Keratinocyte (primary cell): ENCODE measurements around the gene INTS1. TPM values are rescaled to one million over a fixed set of nuclear protein-coding genes. Genes with fewer than 3 reads are reported as not detected.

Source experiments
- DNase-seq: peaks from one replicate; pipeline ENCODE4 v3.0.0-alpha.2; 2011; ENCODE audit warnings: low read depth, missing footprints, low spot score
- FAIRE-seq: peaks from 2 replicates; lab custom pipeline; 2011; peaks lifted over from hg19 to GRCh38; lab: Jason Lieb, UNC
- H2AFZ ChIP-seq: 2 replicates; pipeline ENCODE4 v1.6.0; 2012; ENCODE audit warnings: low read length, control low read depth, inconsistent platforms; ENCODE audit not compliant: control insufficient read depth
- H3K27ac ChIP-seq: 2 replicates; pipeline ENCODE4 v1.5.1; 2011; ENCODE audit warnings: low read length; ENCODE audit not compliant: control insufficient read depth, insufficient read depth
- H3K27me3 ChIP-seq: 3 replicates; pipeline ENCODE4 v1.6.0; 2011; ENCODE audit warnings: low read length; ENCODE audit not compliant: control insufficient read depth, insufficient read depth; ENCODE audit errors: extremely low read depth
- H3K36me3 ChIP-seq, 2 experiments: 2 replicates in 1 of 2; 3 replicates in 1 of 2; pipeline ENCODE4 v1.5.1; 2011; ENCODE audit warnings: low read length in 2 of 2, mild to moderate bottlenecking in 1 of 2; ENCODE audit not compliant: control insufficient read depth in 2 of 2, insufficient read depth in 2 of 2; ENCODE audit errors: extremely low read depth in 1 of 2
- H3K4me1 ChIP-seq: 3 replicates; pipeline ENCODE4 v1.5.1; 2011; ENCODE audit warnings: low read length; ENCODE audit not compliant: control insufficient read depth, insufficient read depth; ENCODE audit errors: extremely low read depth
- H3K4me2 ChIP-seq: 3 replicates; pipeline ENCODE4 v1.6.0; 2011; ENCODE audit warnings: low read depth, low read length; ENCODE audit not compliant: control insufficient read depth, insufficient read depth; ENCODE audit errors: extremely low read depth
- H3K4me3 ChIP-seq, 3 experiments: fragments of 200-600 bp in 1 of 3; sonication (generic) in 1 of 3; 2 replicates in 2 of 3; 3 replicates in 1 of 3; pipeline ENCODE4 v1.5.1; 2011 to 2016; ENCODE audit warnings: low read length in 3 of 3, mild to moderate bottlenecking in 3 of 3, control low read depth in 2 of 3, inconsistent platforms in 1 of 3, low read depth in 1 of 3, mixed read lengths in 1 of 3, mixed run types in 1 of 3, moderate library complexity in 1 of 3; ENCODE audit not compliant: control insufficient read depth in 2 of 3, insufficient read depth in 2 of 3; ENCODE audit errors: extremely low read depth in 1 of 3
- H3K79me2 ChIP-seq: 2 replicates; pipeline ENCODE4 v1.6.0; 2012; ENCODE audit warnings: low read length; ENCODE audit not compliant: control insufficient read depth, insufficient read depth
- H3K9ac ChIP-seq: 3 replicates; pipeline ENCODE4 v1.6.0; 2011; ENCODE audit warnings: low read length; ENCODE audit not compliant: control insufficient read depth, insufficient read depth; ENCODE audit errors: extremely low read depth
- H3K9me1 ChIP-seq: 3 replicates; pipeline ENCODE4 v1.6.0; 2011; ENCODE audit warnings: low read length; ENCODE audit not compliant: control insufficient read depth, insufficient read depth; ENCODE audit errors: extremely low read depth
- H3K9me3 ChIP-seq: 2 replicates; pipeline ENCODE4 v1.5.1; 2012; ENCODE audit warnings: low read depth, low read length; ENCODE audit not compliant: control insufficient read depth
- H4K20me1 ChIP-seq: 3 replicates; pipeline ENCODE4 v1.6.0; 2011; ENCODE audit warnings: low read length; ENCODE audit not compliant: control insufficient read depth, insufficient read depth; ENCODE audit errors: extremely low read depth
- CTCF ChIP-seq, 3 experiments: IDR thresholded peaks in 1 of 3; conservative IDR thresholded peaks in 1 of 3; optimal IDR thresholded peaks in 1 of 3; 2 replicates in 2 of 3; 3 replicates in 1 of 3; pipeline versions ENCODE3 to v1.5.1; 2011; ENCODE audit warnings: low read length in 3 of 3, mild to moderate bottlenecking in 3 of 3, moderate library complexity in 2 of 3, control low read depth in 1 of 3, inconsistent platforms in 1 of 3; ENCODE audit not compliant: insufficient read depth in 2 of 3; ENCODE audit errors: extremely low read depth in 1 of 3
- EZH2 ChIP-seq: IDR thresholded peaks from one replicate; pipeline ENCODE4 v1.6.1; 2012; ENCODE audit warnings: inconsistent platforms, mild to moderate bottlenecking, low read length, moderate library complexity
- dilution Hi-C: fragments of 300-500 bp; cut with MboI; formaldehyde crosslinking; loops from one replicate; pipeline ENCODE4 v1.7.0; 2020; ENCODE audit warnings: low sequenced_read_pairs; ENCODE audit not compliant: extremely low pct_ligation_motif_present
- polyA plus RNA-seq, 5 experiments: library from polyadenylated mRNA; depleted of rRNA in 3 of 5; stranded (reverse) in 3 of 5; stranded (forward) in 1 of 5; unstranded in 1 of 5; fragments of >200 nt; gene quantifications; 1 replicate in 1 of 5; 2 replicates in 3 of 5; 3 replicates in 1 of 5; pipeline versions ENCODE4 v1.2.1 to v1.2.3, GENCODE V29; 2011 to 2012; ENCODE audit warnings: missing spikeins in 2 of 5, low read depth in 1 of 5, low replicate concordance in 1 of 5

INTS1 gene
- polyA plus RNA-seq, 1 donor (not counting 4 experiments of a cell fraction or from before 2014, with no cell fraction given), result 10.6 TPM

GRCh38 chr7:1442355-1443124, 61.6 kb downstream of the INTS1 start:
- no peaks in the 10 kb centered on the region for H3K27me3 ChIP-seq
- H3K9me3 ChIP-seq, result no peaks in the 10 kb centered on the region
- peaks cover 0 to 28% of the 10 kb centered on the region in 2 experiments for H3K36me3 ChIP-seq
- H3K4me3 ChIP-seq, result no peak overlapping the region
- H3K9me1 ChIP-seq, result no peaks in the 10 kb centered on the region
- no peak overlapping the region for H2AFZ ChIP-seq
- no peak overlapping the region for H3K27ac ChIP-seq
- H4K20me1 ChIP-seq, result peaks cover 2% of the 10 kb centered on the region
- no peak for DNase-seq
- no peak overlapping the region for H3K9ac ChIP-seq
- no peak for FAIRE-seq
- dilution Hi-C loops, result no loop called here
- TF ChIP-seq EZH2 (no peak), CTCF (optimal IDR thresholded peaks at IDR 0.05 in 1 of 3, IDR thresholded peaks at IDR 0.05 in 1 of 3, conservative IDR thresholded peaks at IDR 0.05 in 1 of 3; ENCODE audit: extremely low read depth in 1 of 3, insufficient read depth in 2 of 3, low read length in 3 of 3) (no peak)
- no peak overlapping the region for H3K4me2 ChIP-seq
- no peaks in the 10 kb centered on the region for H3K79me2 ChIP-seq
- H3K4me1 ChIP-seq, result no peaks in the 10 kb centered on the region

GRCh38 chr7:1441615-1442354, 62.4 kb downstream of the INTS1 start:
- dilution Hi-C loops, result no loop called here
- H3K9me3 ChIP-seq, result no peaks in the 10 kb centered on the region

More at GRCh38 chr7:1441615-1442354, 62.4 kb downstream of the INTS1 start:
- Histone ChIP-seq H3K27ac (no peak overlapping the region), H3K79me2 (no peaks in the 10 kb centered on the region), H3K4me3 (no peak overlapping the region), H2AFZ (no peak overlapping the region), H3K36me3 (peaks cover 0 to 33% of the 10 kb centered on the region in 2 experiments), H3K4me1 (no peaks in the 10 kb centered on the region), H3K27me3 (no peaks in the 10 kb centered on the region), H3K9me1 (no peaks in the 10 kb centered on the region), H3K9ac (no peak overlapping the region), H3K4me2 (no peak overlapping the region), H4K20me1 (peaks cover 2% of the 10 kb centered on the region)
- no peak for TF ChIP-seq EZH2
- TF ChIP-seq CTCF (optimal IDR thresholded peaks at IDR 0.05 in 1 of 3, IDR thresholded peaks at IDR 0.05 in 1 of 3, conservative IDR thresholded peaks at IDR 0.05 in 1 of 3; ENCODE audit: extremely low read depth in 1 of 3, insufficient read depth in 2 of 3, low read length in 3 of 3), result no peak
- DNase-seq (no peak), FAIRE-seq (no peak)
